Adrenal gland (tissue), 12 donors: ENCODE results near the gene TET3. TPM values are rescaled to one million over a fixed set of nuclear protein-coding genes. Genes with fewer than 3 reads are reported as not detected.

ENCODE experiments used
- DNase-seq, 7 donors: peaks; one replicate each; pipeline ENCODE4 v3.0.0-alpha.2; 2019 to 2020
- H3K27ac ChIP-seq, 5 donors: fragments of 200-600 bp; sonication (generic) in 4 of 5; 1 replicate in 3 of 5; 2 replicates in 2 of 5; pipeline versions ENCODE4 v1.5.1 to v1.8.0; 2016 to 2020; ENCODE audit warnings: mild to moderate bottlenecking in 1 of 5
- H3K27me3 ChIP-seq: fragments of 200-600 bp; 2 replicates; pipeline ENCODE4 v1.8.0; 2021
- H3K36me3 ChIP-seq, 2 donors: fragments of 200-600 bp; replicated peaks in 1 of 2; 1 replicate in 1 of 2; 2 replicates in 1 of 2; pipeline versions ENCODE4 v1.5.1 to v1.8.0; 2018 to 2022
- H3K4me1 ChIP-seq, 2 donors: fragments of 200-600 bp; replicated peaks in 1 of 2; 1 replicate in 1 of 2; 2 replicates in 1 of 2; pipeline versions ENCODE4 v1.5.1 to v1.8.0; 2018 to 2021
- H3K4me3 ChIP-seq, 4 donors: fragments of 200-600 bp; sonication (generic) in 3 of 4; one replicate each; pipeline ENCODE4 v1.5.1; 2016 to 2018
- H3K9me3 ChIP-seq, 3 donors: fragments of 200-600 bp; sonication (generic) in 1 of 3; replicated peaks in 1 of 3; 1 replicate in 2 of 3; 2 replicates in 1 of 3; pipeline versions ENCODE4 v1.5.1 to v1.8.0; 2016 to 2021
- CTCF ChIP-seq, 6 experiments: fragments of 450-650 bp in 4 of 6; fragments of 200-600 bp in 2 of 6; sonication (generic) in 1 of 6; IDR thresholded peaks; 1 replicate in 5 of 6; 2 replicates in 1 of 6; pipeline versions ENCODE4 v1.5.1 to v1.8.0; 2016 to 2021; ENCODE audit warnings: antibody characterized with exemption in 6 of 6, mild to moderate bottlenecking in 2 of 6, moderate library complexity in 1 of 6
- POLR2A ChIP-seq, 2 donors: fragments of 450-650 bp; IDR thresholded peaks; one replicate each; pipeline ENCODE4 v1.6.1; 2017; ENCODE audit warnings: antibody characterized with exemption in 2 of 2, mild to moderate bottlenecking in 2 of 2, moderate library complexity in 1 of 2
- WGBS, 4 donors: extraction: QIAGEN DNeasy Blood & Tissue Kit in 2 of 4; methylation state at CpG; one replicate each; pipeline versions ENCODE4 v1.1.5 to v1.1.7; 2013 to 2017; 5-methylcytosine and 5-hydroxymethylcytosine counted together
- intact Hi-C, 2 donors: fragments of 100-400 bp; cut with DNase I; formaldehyde crosslinking; loops; one replicate each; pipeline versions ENCODE4 v1.14.1 to v1.15.0; 2022 to 2023
- polyA plus RNA-seq, 3 donors: library from polyadenylated mRNA; stranded (reverse); fragments of 200-250 nt in 2 of 3; fragments of 350-450 nt in 1 of 3; fragmentation: Illumina TruSeq in 1 of 3; extraction: RNeasy Lipid Tissue Mini Kit (QIAGEN cat#74804) in 1 of 3; gene quantifications; one replicate each; pipeline ENCODE4 v1.2.3, GENCODE V29; 2013 to 2014
- total RNA-seq, 9 donors: library from RNA; depleted of rRNA in 4 of 9; stranded (reverse); fragments of >200 nt in 4 of 9; fragments of 120-200 nt in 1 of 9; fragmentation: NEBNext Ultra II Directional in 1 of 9; extraction: Animal tissue kit (Norgen Biotek cat#: 25700) in 1 of 9; gene quantifications; one replicate each; pipeline versions ENCODE4 v1.1.0 to v1.2.4, GENCODE V29; 2013 to 2023
- donor health status: healthy with polysubstance abuse.
- donor health status: Bipolar disorder and iron deficiency.
- donor health status: DM: yes; HTN: yes; CAD: no.
- donor health status: DM: no; HTN: no; CAD: no.
- donor health status: DM: no; HTN: no; CAD: no.
- donor health status: DM: yes; HTN: yes; CAD: no.

Gene TET3
- total and polyA plus RNA-seq, 12 donors = 1.3 to 8.6 (median 5.4) TPM

GRCh38 chr2:73994178-73994831, 9.6 kb downstream of the TET3 start:
- Histone ChIP-seq H3K27ac (no peak overlapping the region), H3K4me1 (no peaks in the 10 kb centered on the region), H3K27me3 (no peaks in the 10 kb centered on the region), H3K4me3 (no peak overlapping the region), H3K9me3 (no peaks in the 10 kb centered on the region), H3K36me3 (no peaks in the 10 kb centered on the region)
- whole genome bisulfite sequencing, 4 donors = 89 to 95% (median 93%) methylated on average over 8 of the region's 8 CpGs
- intact Hi-C loops = loop anchor here in 1 of 2 donors (10.0 kb wide), 1 partner anchor 80 kb away; no protein-coding TSS in a partner anchor
- DNase-seq = no peak
- no peak for TF ChIP-seq POLR2A (IDR thresholded peaks at IDR 0.05)
- TF ChIP-seq CTCF (IDR thresholded peaks at IDR 0.05) = no peak

DNA sequence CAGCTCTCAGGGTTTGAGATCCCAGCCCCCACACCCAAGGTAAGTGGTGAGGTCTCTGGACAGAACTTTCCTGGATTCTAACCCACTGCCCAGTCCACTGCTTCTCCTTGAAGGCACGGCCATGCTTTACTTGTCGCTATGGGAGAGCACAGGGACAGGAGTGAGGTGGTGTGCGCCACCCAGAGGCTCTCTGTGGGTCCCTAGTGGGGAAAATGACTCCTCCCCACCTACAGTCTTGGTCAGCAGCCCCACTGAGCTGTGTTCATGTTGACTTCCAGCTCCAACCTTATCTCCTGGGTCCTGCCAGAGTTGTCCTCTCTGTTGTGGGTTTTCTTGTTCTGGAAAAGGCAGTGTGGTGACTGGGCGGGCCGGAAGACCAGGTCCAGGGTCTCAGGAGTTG, 11.1 kb downstream of the TET3 start:
- Histone ChIP-seq H3K27me3 (no peaks in the 10 kb centered on the region), H3K36me3 (no peaks in the 10 kb centered on the region), H3K4me3 (no peak overlapping the region), H3K9me3 (no peaks in the 10 kb centered on the region), H3K4me1 (peaks cover 0 to 5% of the 10 kb centered on the region in 2 donors), H3K27ac (no peak overlapping the region)
- no peak for DNase-seq
- intact Hi-C loops = loop anchor here in 1 of 2 donors (10.0 kb wide), 1 partner anchor 79 kb away; no protein-coding TSS in a partner anchor
- WGBS, 4 donors = 93 to 98% (median 96%) methylated on average over 3 to 5 of the region's 5 CpGs
- TF ChIP-seq CTCF (IDR thresholded peaks at IDR 0.05) (no peak), POLR2A (IDR thresholded peaks at IDR 0.05) (no peak)

DNA sequence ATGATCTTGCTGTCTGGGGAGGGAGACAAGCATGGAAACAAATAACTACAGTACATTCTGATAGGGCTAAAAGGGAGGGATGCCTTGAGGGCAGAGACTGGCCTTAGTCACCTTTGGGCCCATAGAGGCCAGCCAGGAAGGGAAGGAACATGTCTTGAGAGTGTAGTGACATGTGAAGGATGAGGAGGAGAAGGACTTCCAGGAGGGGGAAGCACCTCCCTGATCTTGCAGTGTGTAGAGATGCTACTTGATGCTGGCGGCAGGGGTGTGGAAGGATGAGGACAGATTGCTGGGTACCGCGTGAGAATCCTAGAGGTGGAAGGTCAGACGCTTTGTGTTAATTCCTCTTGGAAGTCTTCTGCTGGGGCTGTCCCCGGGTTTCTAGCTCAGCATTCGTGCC, 13.1 kb downstream of the TET3 start:
- no peak for DNase-seq
- Histone ChIP-seq H3K4me1 (peaks cover 6 to 11% of the 10 kb centered on the region in 2 donors), H3K27me3 (no peaks in the 10 kb centered on the region), H3K4me3 (no peak overlapping the region), H3K9me3 (no peaks in the 10 kb centered on the region), H3K27ac (no peak overlapping the region), H3K36me3 (no peaks in the 10 kb centered on the region)
- TF ChIP-seq POLR2A (IDR thresholded peaks at IDR 0.05) (no peak), CTCF (IDR thresholded peaks at IDR 0.05) (no peak)
- 80 to 96% (median 93%) methylated on average over 6 of the region's 6 CpGs for WGBS, 4 donors
- intact Hi-C loops = loop anchor here in 1 of 2 donors (10.0 kb wide), 1 partner anchor 77 kb away; no protein-coding TSS in a partner anchor

GRCh38 chr2:73998451-73998850, 13.7 kb downstream of the TET3 start:
- WGBS, 4 donors = 88 to 92% (median 89%) methylated on average over 8 of the region's 8 CpGs
- DNase-seq = no peak
- Histone ChIP-seq H3K4me1 (peaks cover 10 to 16% of the 10 kb centered on the region in 2 donors), H3K36me3 (no peaks in the 10 kb centered on the region), H3K4me3 (no peak overlapping the region), H3K27ac (no peak overlapping the region), H3K9me3 (no peaks in the 10 kb centered on the region), H3K27me3 (no peaks in the 10 kb centered on the region)
- no peak for TF ChIP-seq CTCF (IDR thresholded peaks at IDR 0.05)
- TF ChIP-seq POLR2A (IDR thresholded peaks at IDR 0.05) = no peak
- intact Hi-C loops = loop anchor here in 1 of 2 donors (10.0 kb wide), 1 partner anchor 76 kb away; no protein-coding TSS in a partner anchor
